ENCODE results near the gene BLCAP.
"Not testable (repeated sequence)": the region's sequence is repeated elsewhere in the genome, so short reads cannot be mapped to it uniquely, and the experiment has no call there.

BLCAP gene, protein sequence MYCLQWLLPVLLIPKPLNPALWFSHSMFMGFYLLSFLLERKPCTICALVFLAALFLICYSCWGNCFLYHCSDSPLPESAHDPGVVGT

DNA sequence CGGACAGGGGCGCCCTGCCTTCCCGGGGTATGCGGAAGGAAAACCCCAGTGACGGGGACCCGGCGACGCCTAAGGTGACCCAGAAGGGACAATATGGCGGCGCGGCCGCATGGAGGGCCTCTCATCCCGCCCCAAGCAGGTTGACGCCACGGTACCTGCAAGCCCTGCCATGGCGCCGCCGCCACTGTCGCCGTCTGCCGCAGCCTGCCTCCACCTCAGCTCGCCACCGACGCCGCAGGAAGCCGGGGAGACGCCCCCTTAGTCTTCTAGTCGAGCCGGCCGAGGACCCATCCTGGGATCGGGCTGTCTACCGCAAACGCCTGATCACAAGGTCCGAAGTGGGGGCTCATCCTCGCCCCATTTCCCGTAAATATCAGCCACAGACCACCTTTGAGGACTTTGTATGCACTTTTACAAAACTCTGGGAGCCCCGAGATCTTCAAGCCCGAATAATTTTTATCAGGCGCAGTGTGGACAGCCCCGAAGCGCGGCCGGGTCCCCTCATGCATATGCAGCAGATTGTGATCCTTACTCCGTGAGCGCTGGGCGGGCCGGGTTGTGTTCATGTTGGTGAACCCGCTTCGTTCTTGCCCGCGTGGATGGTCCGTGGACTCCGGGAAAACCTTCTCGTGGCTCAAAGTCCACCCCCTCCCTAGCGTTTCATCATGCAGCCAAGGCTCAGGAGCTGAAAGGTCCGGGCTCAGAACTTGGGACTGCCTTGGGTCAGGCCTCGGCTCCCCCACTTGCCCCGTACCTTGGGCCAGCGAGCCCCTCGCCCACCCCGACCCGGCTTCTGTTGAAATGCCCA lies at the start of gene BLCAP:
Gene BLCAP (minus strand): TSS at position 239 of the 808 bp plus-strand sequence. CDS start 8,702 bp downstream, outside the sequence.
- peak; percentile 77 to 89 for DNase-seq

DNA sequence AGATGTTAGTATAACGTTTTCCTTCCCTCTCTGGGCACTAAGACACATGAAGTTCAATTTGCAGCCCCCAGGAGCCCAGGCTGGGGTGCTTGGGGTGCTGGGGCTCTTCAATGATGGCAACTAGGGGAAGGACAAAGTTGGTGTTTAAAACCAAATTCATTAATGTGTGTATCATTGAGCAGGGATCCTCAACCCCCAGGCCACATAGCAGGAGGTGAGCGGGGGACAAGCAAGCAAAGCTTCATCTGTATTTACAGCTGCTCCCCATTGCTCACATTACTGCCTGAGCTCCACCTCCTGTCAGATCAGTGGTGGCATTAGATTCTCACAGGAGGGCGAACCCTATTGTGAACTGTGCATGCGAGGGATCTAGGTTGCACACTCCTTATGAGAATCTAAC lies 49.8 kb upstream of the BLCAP start:
- not testable (repeated sequence) for DNase-seq

DNA sequence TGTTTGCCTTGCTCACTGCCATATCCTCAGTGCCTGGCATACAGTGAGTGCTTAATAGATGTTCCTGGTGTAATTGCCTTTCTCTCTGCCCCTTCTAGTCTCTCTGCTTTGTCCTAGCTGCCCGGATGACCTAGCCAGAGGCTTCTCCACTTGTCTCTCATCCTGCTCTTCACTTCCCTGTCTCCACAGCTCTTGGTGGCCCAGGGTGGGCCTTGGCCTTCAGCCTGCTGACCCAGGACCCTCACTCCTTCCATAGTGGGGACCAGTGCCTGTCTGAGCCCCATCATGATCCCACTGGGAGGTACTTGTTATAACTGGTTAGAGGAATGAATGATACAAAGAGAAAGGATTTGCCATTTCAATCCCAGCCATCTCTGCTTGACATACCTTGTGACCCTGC lies 49.2 kb upstream of the BLCAP start:
- no peak for DNase-seq

DNA sequence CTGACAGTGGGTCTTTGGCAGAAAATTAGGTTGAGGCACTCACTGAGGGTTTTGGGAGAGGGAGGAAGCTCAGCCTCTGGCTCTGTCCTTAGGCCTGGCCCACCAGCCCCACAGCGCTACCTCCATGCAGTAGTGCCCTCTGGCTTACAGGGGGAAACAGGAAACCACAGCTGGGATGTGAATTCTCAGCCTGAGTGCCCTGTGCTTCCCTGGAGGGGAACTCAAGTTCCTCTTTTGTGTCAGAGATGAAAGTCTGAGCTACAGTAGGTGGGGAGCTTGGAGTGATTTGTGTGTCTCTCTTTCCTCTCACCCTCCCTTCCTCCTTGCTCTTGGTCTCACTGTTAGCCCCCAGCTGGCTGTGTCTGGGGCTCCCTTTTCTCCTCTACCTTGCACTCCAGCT lies 48.2 kb upstream of the BLCAP start:
- no peak for DNase-seq

DNA sequence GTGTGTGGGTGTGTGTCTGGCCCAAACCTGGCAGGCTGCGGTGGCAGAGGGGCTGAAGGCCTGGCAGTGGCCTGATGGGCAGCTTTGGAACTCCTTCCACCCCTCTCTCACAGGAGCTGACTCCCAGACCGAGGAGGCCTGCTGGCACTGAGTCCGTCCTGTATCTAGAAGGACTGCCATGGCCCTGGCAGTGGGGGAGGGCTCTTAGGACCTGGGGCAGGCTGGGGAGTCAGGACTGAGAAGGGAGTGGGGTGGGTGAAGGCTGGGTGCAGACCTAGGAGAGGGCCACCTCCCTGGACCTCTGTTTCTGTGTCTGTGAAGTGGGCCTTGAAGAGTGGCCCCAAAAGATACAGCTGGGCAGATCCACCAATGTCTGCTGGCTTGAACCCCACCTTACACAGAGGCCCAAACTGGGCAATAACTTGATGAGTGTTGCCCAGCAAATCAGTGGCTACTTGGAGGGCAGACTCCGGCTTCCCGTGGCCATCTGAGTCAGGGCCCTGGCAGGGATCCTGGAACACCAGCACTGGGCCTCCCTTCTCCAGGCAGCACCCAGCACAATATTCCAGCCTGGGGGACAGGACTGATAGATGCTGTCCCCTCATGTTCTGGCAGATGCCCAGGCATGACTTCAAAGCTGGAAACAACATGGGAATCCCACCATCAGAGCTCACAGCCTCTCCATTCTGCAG lies 46.7 kb upstream of the BLCAP start:
- DNase-seq = no peak

DNA sequence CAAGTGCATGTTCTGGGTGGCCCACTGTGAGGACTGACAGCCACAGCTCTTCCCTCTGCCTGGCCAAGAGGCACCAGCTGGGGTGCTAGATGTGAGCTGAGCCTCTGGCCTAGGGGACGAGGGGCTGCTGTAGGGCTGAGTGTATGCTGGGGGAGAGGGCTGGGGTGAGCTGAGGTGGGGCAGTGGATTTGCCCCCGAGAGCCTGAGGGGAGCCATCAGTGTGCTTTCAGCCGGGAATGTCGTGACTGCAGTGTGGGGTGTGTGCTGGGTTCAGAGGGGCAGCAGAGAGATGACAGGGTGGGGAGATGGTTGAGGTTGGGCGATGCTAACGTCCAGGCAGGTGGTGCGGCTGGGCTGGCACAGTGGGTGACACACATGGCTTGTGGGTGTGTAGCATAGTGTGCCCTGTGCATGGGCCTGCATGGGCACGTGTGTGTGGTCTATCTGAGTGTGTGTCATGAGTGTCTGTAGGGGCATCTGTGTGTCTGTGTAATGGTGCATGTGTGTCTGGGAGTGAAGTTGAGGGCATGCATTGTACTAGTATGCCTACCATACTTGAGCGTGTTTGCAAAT lies 46.0 kb upstream of the BLCAP start:
- no peak for DNase-seq

DNA sequence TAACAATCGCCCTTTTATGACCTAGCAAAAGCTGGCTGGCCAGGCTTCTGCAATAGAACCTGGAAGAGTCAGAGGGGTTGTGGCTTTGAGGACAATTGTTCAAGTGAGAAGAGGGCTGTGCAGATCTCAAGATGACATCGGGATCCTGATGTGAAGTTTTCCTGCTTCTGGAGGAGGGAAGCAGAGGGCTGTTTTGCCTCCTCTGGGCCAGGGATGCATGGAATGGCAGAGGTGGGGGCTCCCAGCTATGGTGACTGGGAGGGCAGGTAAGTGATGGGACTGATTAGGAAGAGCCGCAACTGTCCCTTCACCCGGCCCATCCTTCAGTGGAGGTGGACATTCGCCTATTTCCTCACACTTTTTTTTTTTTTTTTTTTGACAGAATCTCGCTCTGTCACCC lies 43.4 kb upstream of the BLCAP start:
- no peak for DNase-seq

DNA sequence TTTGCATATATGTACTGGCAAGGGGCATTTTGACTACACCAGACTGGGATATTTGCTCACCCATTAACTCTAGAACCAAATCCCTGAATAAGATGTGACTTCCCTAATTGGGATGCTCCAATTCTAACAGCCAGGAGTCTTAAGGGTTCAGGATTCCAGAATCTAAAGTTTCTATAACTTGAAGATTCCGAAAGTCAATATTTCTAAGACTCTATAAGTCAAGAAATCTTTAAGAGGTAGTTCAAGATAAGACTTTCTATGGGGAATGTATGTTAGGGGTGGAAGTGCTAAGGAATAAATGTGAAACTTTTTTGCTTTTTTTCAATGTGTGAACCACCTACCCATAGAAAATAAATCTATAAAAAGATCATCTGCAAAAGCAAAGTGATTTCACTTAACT lies 42.7 kb upstream of the BLCAP start:
- DNase-seq = no peak

DNA sequence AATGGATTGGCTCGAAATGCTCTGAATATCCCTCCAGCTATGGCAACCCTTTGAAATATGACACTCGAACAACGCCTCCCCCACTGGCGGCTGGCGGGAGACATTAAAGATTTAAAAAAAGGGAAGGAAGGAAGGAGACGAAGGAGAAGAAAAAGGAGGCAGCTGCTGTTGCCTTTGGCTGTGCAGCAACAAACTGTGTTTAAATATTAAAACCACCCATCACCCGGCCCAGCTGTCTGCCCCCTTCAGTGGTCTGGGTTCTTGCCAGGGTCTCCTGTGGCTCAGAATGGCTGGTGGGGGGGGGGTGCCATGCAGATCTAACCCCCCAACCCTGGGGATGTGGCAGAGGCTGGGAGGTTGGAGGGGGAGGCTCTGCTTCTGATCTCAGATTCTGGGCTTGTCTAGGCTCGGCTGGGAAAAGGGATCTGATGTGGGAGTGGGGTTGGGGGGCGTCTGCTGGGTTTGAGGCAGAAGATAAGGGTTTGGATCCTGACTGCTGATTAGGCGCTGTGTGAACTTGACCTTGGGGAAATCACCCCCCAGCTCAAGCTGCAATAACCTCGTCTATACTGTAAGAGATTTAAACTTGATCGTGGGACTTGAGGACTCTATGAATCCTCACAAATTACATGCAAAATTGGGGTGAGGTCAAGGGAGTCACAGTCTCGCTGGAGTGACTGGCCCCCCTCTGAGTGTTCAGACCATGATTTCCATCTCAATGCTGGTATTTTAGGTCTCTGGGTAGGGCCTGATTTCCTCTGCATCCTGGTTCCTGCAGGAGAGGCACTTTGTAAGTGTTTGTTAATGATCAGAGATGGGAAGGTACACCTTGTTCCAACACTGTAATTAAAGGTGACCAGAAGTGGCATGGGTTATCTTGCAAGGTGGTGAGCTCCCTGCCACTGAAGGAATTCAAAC lies 40.3 kb upstream of the BLCAP start:
- no peak for DNase-seq

DNA sequence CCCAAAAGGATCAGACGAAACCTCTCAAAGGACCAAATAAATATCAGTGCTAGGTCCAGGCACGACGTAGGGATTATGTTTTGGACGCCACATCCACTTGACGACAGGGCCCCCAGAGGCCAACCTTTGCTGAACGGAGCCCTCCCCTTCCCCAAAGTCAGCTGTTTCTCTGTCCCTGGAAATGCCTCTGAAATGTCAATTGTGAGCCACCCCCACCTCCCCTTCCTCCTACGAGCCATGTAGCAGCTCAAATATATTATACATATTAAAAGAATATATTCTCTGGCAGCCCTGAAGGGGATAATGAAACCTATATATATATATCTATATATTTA lies 39.6 kb upstream of the BLCAP start:
- DNase-seq = no peak

DNA sequence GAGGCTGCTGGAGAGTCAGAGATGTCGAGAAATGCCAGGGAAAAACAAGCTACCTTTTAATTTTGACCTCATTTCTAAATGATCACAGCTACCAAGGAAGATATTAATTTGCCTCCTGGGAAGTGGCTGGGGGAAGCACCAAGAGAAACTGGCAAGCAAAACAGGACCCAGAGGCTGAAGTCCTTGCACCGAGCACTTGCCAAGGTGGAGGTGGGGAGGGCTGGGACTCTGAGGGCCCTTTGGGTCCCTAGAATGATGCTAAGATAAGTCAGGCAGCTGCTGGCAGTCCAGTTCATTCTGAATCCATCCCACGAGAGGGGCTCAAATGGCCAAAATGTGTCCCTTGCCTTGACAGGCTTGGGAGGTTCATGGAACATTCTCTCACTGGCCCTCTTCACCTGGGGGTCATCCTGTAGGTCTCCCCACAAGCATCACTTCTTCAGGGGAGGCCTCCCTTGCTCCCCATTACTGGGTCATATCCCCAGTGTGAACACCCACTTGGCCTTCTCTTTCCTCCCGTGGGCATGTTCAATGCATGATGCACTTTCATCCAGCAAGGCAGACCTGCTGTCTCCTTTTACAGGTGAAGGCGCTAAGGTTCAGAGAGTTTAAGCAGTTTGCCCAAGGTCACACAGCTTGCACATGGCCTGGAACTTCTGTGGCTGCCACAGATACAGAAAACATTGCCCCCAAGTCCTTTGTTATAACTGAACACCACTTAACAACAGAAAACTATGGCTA lies 39.1 kb upstream of the BLCAP start:
- DNase-seq = no peak

DNA sequence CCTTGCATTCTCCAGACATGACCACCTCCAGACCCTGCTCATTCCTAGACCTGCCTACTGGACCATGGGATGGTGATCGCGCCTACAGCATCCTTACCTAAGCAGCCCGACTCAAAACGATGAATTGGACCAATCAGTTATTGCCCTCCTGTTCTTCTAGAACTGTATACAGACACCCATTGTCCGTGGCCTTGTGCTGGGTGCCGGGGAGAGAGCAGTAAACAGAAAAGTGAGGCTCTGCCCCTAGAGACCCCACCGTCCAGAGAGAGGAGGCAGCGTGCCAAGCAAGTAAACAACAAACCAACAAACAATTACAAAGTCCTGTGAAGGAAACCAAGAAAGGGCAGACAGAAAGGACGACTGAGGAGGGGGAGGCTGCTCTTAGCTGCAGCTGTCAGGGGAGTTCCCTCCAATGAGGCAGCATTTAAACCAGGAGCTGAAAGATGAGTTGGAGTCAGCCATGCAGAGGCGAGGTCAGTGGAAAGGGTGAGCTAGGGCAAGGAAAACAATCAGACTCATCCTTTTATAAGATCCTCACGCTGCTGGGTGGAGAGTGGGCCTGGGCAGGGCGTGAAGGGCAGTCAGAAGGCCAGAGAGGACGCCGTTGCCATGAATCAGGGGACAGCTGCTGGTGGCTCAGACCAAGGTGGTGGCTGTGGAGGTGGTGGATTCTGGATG lies 37.6 kb upstream of the BLCAP start:
- DNase-seq = no peak

DNA sequence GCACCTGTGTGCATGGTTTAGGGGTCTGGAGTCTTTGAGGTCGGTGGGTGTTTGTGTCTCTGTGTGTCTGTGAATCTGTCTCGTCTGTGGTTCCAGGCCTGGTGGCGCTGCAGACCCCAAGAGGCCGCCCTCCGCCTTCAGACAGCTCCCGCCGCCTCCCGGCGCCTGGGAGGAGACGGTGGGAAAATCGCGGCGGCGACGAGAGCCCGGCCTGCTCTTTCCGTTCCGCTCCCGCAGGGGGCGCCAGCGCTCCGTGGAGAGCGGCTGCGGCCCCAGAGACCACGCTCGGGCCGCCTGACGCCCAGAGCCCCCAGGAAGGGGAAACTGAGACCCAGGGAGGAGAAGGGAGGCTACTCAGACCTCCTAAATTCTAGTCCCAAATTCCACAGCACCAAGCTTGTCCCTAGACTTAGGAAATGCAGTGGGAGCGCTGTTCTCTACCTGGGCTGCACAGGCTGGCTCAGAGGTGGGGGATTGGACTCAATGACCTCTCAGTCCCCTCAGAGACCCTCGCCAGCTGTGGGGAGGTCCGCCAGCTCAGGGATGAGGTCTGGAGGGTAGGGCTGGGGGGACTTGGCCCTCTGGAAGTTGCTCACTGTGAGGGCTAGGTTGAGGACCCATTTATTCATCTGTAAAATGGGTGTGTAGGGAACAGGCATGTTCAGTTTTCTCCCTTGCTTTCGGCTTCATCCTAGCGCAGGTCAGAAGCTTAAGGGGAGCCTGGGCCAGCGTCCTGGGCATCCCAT lies 36.9 kb upstream of the BLCAP start:
- no peak for DNase-seq

DNA sequence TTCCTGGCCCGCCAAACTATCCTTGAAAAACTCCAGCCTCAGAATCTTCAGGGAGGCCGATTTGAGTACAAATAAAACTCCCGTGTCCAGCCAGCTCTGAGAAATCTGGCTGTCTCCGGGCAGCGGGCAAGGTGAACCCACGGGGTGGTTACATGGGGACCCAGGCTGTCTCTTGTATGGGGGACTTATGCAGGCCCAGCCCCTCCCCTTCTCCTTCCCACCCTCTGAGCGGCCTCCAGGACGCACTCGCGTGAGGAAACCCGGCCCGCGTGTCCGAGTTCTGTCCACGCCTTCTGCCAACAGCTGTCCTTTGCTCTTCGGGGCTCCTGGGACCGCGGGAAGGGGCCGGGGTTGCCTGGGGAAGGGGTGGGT lies 36.3 kb upstream of the BLCAP start:
- no peak for DNase-seq

DNA sequence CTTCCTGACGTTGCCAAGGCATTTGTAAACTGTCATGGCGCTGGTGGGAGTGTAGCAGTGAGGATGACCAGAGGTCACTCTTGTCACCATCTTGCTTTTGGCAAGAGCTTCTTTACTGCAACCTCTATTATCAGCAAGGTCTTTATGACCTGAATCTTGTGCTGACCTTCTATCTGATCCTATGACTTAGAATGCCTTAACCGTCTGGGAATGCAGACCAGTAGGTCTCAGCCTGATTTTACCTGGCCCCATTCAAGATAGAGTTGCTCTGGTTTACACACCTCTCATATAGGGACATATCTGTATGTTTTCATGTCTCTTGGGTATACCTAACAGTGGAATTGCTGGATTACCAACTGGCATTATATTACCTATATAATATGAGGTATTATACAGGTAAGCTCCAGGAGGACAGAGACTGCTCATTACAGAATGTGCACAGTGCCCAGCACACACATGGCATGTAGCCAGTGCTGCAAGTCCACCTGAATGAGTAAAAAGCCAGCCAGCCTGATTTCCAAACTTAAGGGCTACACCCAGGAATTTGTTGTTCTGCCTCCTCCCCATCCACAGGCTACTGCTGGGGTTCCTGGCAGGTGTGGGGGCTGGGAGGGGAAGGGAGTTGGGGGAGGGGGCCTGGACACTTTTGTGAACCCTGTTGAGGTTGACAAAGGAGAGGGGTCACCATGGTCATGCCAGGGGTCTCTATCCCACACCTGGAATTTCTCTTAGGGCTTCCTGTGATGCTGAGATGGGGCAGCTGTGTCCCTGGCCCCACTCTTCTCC lies 35.2 kb upstream of the BLCAP start:
- DNase-seq = no peak

DNA sequence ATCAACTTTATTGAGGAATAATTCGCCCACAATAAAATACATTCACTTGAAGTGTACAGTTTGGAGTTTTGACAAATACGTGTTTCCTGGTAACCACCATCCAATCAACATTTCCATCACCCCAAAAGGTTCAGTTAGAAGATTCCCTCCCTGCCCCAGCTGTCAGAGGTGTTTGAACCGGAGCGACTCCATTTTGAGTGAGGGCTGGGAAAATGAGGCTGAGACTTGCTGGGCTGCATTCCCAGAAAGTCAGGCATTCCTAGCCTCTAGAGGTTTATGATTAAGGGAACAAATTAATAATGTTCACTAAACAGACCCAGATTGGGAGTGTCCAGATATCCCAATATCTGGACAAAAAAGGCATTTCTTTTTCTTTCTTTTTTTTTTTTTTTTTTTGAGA lies 33.0 kb upstream of the BLCAP start:
- no peak for DNase-seq

DNA sequence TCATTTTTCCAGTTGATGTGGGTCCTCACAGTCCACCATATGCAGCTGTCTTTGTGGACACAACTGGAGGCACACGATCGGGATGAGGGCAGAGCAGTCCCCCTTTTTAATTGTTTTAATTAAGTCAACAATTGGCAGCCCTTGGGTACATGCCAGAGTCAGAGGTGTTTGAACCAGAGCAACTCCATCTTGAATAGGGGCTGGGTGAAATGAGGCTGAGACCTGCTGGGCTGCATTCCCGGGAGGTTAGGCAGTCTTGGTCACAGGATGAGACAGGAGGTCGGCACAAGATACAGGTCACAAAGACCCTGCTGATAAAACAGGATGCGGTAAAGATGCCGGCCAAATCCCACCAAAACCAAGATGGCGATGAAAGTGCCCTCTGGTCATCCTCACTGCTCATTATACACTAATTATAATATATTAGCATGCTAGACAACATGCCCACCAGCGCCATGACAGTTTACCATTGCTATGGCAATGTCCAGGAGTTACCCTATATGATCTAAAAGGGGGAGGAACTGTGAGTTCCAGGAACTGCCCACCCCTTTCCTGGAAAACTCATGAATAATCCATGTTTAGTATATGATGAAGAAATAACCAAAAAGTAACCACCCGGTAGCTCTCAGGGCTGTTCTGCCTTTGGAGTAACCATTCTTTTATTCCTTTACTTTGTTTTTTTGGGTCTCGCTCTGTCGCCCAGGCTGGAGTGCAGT lies 31.8 kb upstream of the BLCAP start:
- no peak for DNase-seq

DNA sequence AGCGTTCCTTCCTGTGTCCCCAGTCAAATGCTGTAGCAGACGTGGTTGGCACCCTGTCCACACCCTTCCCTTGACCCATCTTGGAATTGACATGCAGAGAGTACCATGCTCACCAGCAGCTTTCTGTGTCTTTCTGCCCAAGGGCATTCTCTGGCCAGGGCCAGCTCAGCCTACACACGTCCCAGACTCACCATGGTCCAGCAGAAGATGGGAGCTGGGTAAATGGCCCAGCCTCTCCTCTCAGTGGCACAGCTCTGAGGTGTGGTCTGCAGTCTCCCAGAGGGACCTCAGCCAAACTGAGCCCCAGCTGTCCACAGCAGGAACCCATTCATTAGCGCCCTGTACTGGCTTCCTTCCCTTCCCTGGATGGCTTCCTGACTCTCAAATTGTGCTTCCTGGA lies 31.1 kb upstream of the BLCAP start:
- no peak for DNase-seq

DNA sequence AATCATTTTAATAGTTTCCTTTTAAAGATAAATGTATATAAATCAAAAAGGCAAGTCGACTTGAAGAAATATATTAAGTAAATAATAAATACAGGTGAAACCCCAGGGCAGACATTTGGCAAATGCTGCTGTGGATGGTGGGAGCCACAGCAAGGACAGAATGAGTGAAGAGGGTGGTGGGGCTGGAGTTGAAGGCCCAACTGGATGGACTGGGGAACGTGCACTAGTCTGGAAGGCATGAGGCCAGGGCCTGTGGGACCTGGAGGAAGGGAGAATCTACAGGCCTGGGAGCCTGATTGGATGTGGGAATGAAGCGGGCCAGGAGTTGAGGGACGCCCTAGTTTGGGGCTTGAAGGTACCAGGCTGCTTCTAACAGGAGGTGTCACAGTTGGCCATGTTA lies 30.6 kb upstream of the BLCAP start:
- DNase-seq = no peak

Measured in hippocampal formation (tissue), 2 donors.